GM15510 (cell line): ENCODE data around the gene TBC1D9.

Experiments used
- POLR2A ChIP-seq: IDR thresholded peaks from 3 replicates; pipeline ENCODE4 v1.6.1; 2011; ENCODE audit warnings: borderline replicate concordance; ENCODE audit not compliant: insufficient read length; ENCODE audit errors: extremely low read depth

The TBC1D9 gene

GRCh38 chr4:140756319-140757231 lies at the start of gene TBC1D9:
TSS of gene TBC1D9 (minus strand) at chr4:140756385. CDS start at chr4:140756045, 340 bp downstream.
- TF ChIP-seq POLR2A: no peak

DNA sequence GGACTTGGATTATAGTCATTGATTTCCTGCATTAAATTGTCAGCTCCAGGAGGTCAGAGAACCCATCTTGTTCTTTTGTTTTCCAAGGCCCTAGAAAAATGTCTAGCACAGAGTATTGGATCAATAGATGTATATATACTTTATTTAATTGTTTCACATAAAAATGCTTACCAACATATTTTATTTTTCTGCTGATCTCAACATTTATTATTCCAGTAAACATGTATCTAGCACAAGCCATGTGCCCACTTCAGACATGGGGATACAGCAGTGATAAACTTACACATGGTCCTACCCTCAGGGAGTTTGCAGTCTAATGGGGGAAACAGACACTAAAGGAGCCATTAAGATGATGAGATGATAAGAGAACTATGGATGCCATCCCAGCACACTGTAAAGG lies 49.1 kb upstream of the TBC1D9 start:
- no peak for TF ChIP-seq POLR2A

DNA sequence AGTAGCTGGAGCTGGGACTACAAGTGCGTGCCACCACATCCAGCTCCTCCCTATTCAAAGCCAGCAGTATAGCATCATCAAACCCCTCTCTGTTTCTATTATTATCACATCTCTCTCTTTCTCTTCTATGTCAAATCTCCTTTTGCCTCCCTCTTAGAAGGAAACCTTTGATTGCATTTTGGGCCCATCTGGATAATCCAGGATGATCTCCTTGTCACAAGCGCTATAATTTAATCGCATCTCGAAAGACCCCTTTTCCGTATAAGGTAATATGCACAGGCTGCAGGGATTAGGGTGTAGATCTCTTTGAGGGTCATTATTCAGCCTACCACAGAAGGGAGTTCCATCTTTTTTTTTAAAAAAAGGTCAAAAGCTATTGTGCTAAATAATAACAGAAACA lies 46.4 kb upstream of the TBC1D9 start:
- TF ChIP-seq POLR2A: no peak

GRCh38 chr4:140800666-140801065 lies 44.5 kb upstream of the TBC1D9 start:
- no peak for TF ChIP-seq POLR2A

DNA sequence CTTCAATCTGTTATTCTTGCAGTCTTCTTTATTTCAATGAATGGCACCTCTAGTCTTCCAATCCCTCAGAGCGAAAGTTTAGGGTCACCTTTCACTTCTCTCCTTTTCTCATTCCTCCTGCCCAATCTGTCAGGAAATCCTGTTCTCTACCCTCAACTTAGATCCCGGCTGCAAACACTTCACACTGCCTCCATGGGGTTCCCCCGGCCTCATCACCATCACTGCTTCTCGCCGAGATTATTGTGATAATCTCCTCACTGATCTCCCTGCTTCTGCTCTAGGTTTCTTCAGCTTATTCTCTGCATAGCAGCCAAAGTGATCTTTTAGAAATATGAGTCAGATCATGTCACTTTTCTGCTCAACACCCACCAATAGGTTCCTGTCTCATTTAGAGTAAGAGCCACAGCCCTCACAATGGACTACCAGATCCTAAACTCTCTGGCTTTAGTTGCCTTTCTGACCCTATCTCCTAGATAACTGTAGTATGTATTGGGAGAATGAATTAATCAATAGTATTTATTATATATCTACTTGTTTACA lies 43.6 kb upstream of the TBC1D9 start:
- no peak for TF ChIP-seq POLR2A

DNA sequence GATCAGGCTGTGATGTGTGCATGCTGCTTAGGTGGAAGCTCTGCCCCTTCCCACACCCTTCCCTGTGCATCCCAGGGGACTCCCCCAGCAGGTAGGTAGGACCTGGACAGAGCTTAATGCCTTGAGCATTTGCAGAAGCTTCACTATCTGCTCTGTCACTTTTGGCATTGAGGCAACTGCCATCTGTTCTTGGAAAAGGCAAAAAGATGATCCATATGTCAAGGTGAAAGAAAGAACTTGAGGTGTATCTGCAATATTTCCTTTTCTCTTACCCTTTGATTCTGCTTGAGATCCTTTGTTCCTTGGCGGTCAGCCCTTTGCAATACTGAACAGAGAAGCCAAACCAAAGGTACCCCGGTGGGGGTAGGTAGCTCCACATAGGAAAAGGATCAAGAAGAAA lies 37.1 kb upstream of the TBC1D9 start:
- no peak for TF ChIP-seq POLR2A

GRCh38 chr4:140790765-140791164 lies 34.6 kb upstream of the TBC1D9 start:
- no peak for TF ChIP-seq POLR2A

DNA sequence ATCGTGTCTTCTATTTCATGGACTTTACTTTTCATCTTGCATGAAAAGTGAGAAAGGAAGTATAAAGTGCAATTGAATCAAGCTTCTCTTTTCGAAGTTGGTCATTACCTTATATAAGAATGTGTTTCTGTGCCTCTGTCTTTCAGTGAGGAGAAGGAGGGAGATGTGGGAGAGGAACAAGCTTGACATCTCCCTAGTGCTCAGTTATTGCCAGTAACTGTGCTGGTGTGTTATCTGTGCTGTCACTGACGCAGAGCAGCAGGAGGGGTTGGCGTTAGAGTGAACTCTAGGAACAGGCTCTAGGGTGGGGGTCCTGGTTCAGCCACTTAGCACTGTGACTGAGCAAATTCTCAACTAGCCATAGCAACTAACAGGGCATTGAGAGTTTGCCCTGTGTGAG lies 34.0 kb upstream of the TBC1D9 start:
- no peak for TF ChIP-seq POLR2A

GRCh38 chr4:140789759-140790158 lies 33.6 kb upstream of the TBC1D9 start:
- no peak for TF ChIP-seq POLR2A

DNA sequence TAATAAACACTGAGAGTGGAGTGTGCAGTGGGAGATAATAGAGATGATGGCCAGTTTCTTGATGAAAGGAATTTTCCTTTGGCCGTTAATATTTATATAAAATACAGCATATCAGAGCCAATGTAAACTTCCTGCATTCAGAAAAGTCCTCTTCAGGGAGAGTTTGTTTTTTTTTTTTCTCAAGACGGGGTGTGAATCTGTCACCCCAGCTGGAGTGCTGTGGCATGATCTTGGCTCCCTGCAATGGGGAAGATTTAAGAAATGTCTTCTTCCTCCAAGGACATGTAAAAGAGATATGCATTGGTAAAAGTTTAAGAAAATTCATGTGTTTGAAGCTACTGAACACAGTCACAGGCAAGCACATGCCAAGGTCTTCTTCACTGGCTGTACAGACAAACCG lies 25.4 kb upstream of the TBC1D9 start:
- no peak for TF ChIP-seq POLR2A

DNA sequence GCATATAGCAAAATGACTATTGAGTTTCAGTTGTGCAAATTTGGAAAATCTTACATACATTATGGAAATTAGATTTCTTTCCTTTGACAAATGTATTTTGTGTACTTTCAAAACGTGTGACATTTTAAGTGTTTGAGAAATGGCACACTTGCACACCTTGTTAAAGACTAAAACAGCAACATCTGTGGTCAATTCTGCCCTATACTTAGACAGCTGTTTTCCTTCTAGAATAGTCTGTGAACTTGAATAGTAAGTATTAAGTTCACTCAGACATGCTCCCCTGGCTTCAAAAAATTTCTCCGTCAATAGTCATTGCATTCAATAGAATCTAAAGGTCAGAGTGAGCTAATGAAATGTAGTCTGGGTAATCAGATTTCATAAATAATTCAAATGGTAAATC lies 21.7 kb upstream of the TBC1D9 start:
- TF ChIP-seq POLR2A: no peak

DNA sequence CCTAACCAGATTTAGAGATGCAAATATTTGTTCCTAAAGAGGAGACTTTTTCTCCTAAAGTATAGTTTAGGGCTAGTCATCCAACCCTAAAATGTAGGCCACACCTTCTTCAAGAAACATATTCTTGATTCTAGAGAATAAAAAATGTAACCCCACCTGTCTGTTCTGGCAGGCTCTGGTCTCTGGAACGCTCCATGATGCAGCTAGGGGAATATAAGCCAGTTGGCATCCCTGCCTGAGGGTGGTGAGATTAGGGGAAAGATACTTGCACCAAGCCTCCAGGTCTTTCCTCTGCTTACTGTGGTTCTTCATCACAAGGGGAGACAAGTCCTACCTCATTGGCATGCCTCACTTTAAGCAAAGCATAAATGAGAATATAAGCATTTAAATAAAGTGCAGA lies 21.2 kb upstream of the TBC1D9 start:
- TF ChIP-seq POLR2A: no peak

DNA sequence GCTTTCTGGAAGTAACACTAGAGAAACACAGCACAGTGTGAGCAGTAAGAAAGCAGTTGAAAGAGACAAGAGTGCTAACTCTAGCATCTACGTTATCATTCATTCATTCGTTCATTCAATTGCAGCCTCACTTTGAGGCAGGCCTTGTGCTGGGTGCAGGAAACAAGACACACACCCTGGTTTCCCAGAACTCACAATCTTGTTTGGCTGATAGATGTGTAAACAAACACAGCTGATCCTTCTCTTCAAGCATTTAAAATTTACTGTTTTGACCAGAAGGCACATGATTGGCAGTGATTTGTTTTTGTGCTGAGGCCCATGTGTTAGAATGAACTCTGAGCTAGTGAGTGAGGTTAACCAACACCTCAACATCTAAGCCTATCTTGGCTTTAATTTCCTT lies 20.4 kb upstream of the TBC1D9 start:
- TF ChIP-seq POLR2A: no peak

- TF ChIP-seq POLR2A: no peak
These were observed 18.8 kb upstream of the TBC1D9 start for GRCh38 chr4:140774956-140775355.

- no peak for TF ChIP-seq POLR2A
These were observed 18.3 kb upstream of the TBC1D9 start for GRCh38 chr4:140774510-140774909.

- no peak for TF ChIP-seq POLR2A
These were observed 13.0 kb upstream of the TBC1D9 start for GRCh38 chr4:140769209-140769608.
